ENCODE measurements around the gene TAS1R3. TPM values are rescaled to one million over a fixed set of nuclear protein-coding genes. Genes with fewer than 3 reads are reported as not detected.

Gene TAS1R3
- total RNA-seq, 1 donor from 2014 or later, result 0.93 TPM

DNA sequence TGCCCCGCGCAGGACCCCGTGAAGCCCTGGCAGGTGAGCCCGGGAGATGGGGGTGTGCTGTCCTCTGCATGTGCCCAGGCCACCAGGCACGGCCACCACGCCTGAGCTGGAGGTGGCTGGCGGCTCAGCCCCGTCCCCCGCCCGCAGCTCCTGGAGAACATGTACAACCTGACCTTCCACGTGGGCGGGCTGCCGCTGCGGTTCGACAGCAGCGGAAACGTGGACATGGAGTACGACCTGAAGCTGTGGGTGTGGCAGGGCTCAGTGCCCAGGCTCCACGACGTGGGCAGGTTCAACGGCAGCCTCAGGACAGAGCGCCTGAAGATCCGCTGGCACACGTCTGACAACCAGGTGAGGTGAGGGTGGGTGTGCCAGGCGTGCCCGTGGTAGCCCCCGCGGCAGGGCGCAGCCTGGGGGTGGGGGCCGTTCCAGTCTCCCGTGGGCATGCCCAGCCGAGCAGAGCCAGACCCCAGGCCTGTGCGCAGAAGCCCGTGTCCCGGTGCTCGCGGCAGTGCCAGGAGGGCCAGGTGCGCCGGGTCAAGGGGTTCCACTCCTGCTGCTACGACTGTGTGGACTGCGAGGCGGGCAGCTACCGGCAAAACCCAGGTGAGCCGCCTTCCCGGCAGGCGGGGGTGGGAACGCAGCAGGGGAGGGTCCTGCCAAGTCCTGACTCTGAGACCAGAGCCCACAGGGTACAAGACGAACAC lies 1.8 kb downstream of the TAS1R3 start:
- no peak for TF ChIP-seq CTCF (IDR thresholded peaks at IDR 0.05; ENCODE audit: borderline replicate concordance)
- no peaks in the 10 kb centered on the region for H3K9me3 ChIP-seq (replicated peaks)
- no peaks in the 10 kb centered on the region for H3K27me3 ChIP-seq (ENCODE audit: low read depth)
- intact Hi-C loops (cut with micrococcal nuclease), result no loop called here
- H3K27ac ChIP-seq (replicated peaks), result no peak overlapping the region
- H3K36me3 ChIP-seq, result peaks cover 35% of the 10 kb centered on the region
- peaks cover 30% of the 10 kb centered on the region for H3K4me1 ChIP-seq
- H3K4me3 ChIP-seq, result no peak overlapping the region
- no peak for DNase-seq

DNA sequence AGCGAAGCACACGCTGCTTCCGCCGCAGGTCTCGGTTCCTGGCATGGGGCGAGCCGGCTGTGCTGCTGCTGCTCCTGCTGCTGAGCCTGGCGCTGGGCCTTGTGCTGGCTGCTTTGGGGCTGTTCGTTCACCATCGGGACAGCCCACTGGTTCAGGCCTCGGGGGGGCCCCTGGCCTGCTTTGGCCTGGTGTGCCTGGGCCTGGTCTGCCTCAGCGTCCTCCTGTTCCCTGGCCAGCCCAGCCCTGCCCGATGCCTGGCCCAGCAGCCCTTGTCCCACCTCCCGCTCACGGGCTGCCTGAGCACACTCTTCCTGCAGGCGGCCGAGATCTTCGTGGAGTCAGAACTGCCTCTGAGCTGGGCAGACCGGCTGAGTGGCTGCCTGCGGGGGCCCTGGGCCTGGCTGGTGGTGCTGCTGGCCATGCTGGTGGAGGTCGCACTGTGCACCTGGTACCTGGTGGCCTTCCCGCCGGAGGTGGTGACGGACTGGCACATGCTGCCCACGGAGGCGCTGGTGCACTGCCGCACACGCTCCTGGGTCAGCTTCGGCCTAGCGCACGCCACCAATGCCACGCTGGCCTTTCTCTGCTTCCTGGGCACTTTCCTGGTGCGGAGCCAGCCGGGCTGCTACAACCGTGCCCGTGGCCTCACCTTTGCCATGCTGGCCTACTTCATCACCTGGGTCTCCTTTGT lies 2.6 kb downstream of the TAS1R3 start:
- peaks cover 35% of the 10 kb centered on the region for H3K36me3 ChIP-seq
- TF ChIP-seq CTCF (IDR thresholded peaks at IDR 0.05; ENCODE audit: borderline replicate concordance), result no peak
- intact Hi-C loops (cut with micrococcal nuclease), result no loop called here
- no peak overlapping the region for H3K27ac ChIP-seq (replicated peaks)
- H3K4me1 ChIP-seq, result peaks cover 22% of the 10 kb centered on the region
- H3K9me3 ChIP-seq (replicated peaks), result no peaks in the 10 kb centered on the region
- H3K27me3 ChIP-seq (ENCODE audit: low read depth), result no peaks in the 10 kb centered on the region
- no peak overlapping the region for H3K4me3 ChIP-seq
- no peak for DNase-seq

- Histone ChIP-seq H3K27me3 (ENCODE audit: low read depth) (no peaks in the 10 kb centered on the region), H3K36me3 (peaks cover 41% of the 10 kb centered on the region), H3K9me3 (replicated peaks) (no peaks in the 10 kb centered on the region), H3K4me1 (peaks cover 17% of the 10 kb centered on the region), H3K27ac (replicated peaks) (no peak overlapping the region), H3K4me3 (no peak overlapping the region)
- no peak for DNase-seq
- TF ChIP-seq CTCF (IDR thresholded peaks at IDR 0.05; ENCODE audit: borderline replicate concordance), result no peak
- intact Hi-C loops (cut with micrococcal nuclease), result no loop called here
Observed at GRCh38 chr1:1334835-1335234, 3.8 kb downstream of the TAS1R3 start.

DNA sequence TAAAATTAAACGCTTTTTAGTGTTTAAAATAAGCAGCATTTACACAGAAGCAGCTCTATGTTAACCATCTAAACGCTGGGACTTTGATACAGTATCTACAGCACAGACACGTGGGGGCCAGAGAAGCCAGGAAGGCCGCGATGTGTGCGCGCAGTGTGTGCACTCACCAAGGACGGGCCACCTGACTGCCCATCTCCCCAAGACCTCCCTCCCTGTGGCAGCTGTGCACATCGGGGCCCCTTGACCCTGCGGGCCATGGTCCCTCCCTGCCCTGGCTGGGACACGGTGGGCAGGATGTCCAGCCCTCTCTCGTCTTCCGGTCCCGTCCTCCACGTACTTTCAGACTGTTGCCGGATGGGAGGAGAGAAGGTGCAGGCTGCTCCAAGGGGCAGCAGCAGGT lies 4.2 kb downstream of the TAS1R3 start:
- Histone ChIP-seq H3K4me1 (peaks cover 13% of the 10 kb centered on the region), H3K4me3 (no peak overlapping the region), H3K27me3 (ENCODE audit: low read depth) (no peaks in the 10 kb centered on the region), H3K36me3 (peaks cover 46% of the 10 kb centered on the region), H3K9me3 (replicated peaks) (no peaks in the 10 kb centered on the region), H3K27ac (replicated peaks) (no peak overlapping the region)
- no peak for DNase-seq
- no peak for TF ChIP-seq CTCF (IDR thresholded peaks at IDR 0.05; ENCODE audit: borderline replicate concordance)
- intact Hi-C loops (cut with micrococcal nuclease), result no loop called here

- Histone ChIP-seq H3K4me3 (no peak overlapping the region), H3K36me3 (peaks cover 51% of the 10 kb centered on the region), H3K9me3 (replicated peaks) (no peaks in the 10 kb centered on the region), H3K4me1 (peaks cover 8% of the 10 kb centered on the region), H3K27ac (replicated peaks) (no peak overlapping the region), H3K27me3 (ENCODE audit: low read depth) (no peaks in the 10 kb centered on the region)
- TF ChIP-seq CTCF (IDR thresholded peaks at IDR 0.05; ENCODE audit: borderline replicate concordance), result no peak
- no peak for DNase-seq
- intact Hi-C loops (cut with micrococcal nuclease), result no loop called here
Observed at GRCh38 chr1:1335792-1336248, 4.7 kb downstream of the TAS1R3 start.
